ENCODE data around the gene ZNF469. TPM values are rescaled to one million over a fixed set of nuclear protein-coding genes. Genes with fewer than 3 reads are reported as not detected.

Gene ZNF469, protein sequence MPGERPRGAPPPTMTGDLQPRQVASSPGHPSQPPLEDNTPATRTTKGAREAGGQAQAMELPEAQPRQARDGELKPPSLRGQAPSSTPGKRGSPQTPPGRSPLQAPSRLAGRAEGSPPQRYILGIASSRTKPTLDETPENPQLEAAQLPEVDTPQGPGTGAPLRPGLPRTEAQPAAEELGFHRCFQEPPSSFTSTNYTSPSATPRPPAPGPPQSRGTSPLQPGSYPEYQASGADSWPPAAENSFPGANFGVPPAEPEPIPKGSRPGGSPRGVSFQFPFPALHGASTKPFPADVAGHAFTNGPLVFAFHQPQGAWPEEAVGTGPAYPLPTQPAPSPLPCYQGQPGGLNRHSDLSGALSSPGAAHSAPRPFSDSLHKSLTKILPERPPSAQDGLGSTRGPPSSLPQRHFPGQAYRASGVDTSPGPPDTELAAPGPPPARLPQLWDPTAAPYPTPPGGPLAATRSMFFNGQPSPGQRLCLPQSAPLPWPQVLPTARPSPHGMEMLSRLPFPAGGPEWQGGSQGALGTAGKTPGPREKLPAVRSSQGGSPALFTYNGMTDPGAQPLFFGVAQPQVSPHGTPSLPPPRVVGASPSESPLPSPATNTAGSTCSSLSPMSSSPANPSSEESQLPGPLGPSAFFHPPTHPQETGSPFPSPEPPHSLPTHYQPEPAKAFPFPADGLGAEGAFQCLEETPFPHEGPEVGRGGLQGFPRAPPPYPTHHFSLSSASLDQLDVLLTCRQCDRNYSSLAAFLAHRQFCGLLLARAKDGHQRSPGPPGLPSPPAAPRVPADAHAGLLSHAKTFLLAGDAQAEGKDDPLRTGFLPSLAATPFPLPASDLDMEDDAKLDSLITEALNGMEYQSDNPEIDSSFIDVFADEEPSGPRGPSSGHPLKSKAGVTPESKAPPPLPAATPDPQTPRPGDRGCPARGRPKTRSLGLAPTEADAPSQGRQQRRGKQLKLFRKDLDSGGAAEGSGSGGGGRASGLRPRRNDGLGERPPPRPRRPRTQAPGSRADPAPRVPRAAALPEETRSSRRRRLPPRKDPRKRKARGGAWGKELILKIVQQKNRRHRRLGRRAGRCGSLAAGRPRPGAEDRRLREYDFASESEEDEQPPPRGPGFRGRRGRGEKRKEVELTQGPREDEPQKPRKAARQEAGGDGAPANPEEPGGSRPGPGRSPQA (N-terminal part only)
- 14.2 TPM for polyA plus RNA-seq (2013, experiment 1 of 2; ENCODE audit: insufficient read length)
- 14.5 TPM for polyA plus RNA-seq (2013, experiment 2 of 2; ENCODE audit: insufficient read length)

- peak; percentile 35 for DNase-seq
Observed at GRCh38 chr16:88382491-88383400, at the start of gene ZNF469. ZNF469 (plus strand) TSS chr16:88382959; CDS start chr16:88427471, 44,512 bp downstream.

DNA sequence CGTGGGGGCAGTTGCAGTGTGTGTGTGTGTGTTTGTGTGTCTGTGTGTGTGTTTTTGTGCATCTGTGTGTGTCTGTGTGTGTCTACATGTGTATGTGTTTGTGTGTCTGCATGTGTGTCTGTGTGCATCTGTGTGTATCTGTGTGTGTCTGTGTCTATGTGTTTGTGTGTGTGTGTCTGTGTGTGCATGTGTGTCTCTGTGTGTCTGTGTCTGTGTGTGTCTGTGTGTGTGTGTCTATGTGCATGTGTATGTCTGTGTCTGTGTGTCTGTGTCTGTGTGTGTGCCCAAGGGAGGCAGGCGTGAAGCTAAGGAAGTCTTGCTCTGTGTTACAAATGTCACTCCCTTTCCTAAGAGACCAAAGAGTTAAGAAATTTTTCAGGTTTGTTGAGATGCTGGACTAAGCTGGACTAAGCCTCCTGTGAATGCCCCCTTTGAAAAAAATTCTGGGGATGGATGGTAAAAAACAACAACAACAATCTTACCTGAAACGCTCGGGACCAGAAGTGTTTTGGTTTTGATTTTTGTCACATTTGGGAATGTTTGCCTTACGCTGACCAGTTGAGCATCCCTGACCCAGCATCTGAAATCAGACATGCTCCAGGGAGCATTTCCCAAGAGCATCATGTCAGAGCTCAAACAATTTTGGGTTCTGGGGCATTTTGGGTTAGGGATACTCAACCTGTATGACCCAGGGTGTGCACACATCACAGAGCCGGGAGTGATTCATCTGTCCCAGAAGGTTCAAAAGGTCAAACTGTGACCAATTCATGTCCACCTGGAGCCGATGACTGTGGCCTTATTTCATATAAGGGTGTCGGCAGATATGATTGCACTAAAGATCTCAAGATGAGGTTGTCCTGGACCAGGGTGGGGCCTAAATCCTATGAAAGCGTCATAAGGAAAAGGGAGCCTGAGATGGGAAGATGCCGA, 48.6 kb upstream of the ZNF469 start:
- DNase-seq: no peak

DNA sequence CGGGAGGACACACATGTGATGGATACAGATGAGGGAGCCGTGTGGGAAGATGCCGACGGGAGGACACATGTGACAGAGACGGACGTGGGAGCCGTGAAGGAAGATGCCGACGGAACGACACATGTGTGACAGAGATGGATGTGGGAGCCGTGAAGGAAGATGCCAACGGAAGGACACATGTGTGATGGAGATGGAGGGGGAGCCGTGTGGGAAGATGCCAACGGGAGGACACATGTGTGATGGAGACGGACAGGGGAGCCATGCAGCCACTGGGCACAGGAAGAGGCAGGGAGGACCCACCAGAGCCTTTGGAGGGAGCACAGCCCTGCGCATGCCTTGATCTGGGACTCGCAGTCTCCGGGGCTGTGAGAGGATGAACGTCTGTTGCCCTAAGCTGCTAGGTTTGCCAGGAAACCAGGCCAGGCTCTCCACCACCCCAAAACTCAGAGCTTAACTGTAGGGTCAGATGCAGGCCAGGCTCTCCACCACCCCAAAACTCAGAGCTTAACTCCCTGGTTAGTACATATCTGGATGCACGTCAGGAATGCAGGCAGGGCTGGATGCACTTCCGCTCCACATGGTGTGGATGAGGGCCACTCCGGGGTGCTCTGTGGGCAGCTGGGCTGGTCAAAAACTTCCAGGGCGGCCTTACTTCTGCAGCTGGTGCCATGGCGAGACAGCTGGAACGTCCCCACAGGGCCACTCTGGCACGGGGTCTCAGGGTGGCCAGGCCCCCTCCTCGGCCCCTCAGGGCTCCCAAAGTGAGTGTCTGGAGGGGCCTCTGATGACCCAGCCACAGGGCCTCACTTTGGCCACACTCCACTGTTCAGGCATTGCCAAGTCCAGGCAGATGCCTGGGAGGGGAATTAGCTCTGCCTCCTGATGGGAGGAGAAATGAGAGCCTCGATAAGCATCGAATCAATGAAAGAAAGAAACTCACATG, 47.7 kb upstream of the ZNF469 start:
- DNase-seq: no peak

DNA sequence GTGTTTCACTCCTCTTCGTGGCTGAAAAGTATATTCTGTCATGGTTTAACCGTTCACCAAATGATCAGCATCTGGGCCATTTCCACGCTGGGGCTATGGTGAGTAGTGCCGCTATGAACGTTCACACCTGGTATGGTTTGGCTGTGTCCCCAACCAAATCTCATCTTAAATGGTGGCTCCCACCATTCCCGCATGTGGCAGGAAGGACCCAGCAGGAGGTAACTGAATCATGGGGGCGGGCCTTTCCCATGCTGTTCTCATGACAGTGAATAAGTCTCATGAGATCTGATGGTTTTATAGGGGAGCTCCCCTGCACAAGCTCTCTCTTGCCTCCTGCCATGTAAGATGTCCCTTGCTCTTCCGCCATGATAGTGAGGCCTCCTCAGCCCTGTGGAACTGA, 45.7 kb upstream of the ZNF469 start:
- no peak for DNase-seq

DNA sequence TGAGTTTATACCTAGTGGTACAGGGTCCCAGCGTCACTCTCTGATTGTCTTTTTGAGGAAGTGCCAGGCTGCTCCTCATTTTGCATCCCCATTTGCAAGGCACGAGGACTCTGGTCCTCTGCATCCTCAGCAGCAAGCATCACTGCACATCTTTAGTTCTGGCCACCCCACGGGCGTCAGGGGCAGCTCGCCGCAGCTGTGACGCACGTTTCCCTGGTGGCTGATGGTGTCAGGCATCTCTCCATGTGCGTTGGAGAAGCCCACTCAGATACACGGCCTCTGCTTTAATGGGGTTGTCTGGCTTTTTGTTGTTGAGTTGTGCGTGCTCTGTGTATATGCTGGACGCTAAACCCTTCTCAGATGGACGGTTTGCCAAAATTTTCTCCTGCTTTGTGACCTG, 45.2 kb upstream of the ZNF469 start:
- no peak for DNase-seq

GRCh38 chr16:88338111-88338510, 44.6 kb upstream of the ZNF469 start:
- DNase-seq: no peak

DNA sequence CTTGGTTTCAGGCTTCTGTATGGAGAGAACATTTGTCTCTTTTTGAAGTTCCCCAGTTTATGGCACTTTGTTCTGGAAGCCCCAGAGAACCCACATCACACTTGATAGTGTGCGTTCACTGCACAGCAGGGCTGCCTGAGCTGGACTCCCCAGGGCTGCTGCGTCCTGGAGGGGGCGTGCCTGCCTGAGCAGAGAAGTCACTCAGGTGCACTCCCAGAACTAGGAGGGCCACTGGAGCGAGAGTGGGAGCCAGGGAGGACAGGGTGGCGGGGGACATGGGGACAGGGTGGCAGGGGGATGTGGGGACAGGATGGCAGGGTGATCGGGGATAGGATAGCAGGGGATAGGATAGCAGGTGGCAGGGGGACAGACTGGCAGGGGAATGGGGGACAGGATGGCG, 43.9 kb upstream of the ZNF469 start:
- DNase-seq: no peak

GRCh38 chr16:88339930-88340754, 42.6 kb upstream of the ZNF469 start:
- DNase-seq: no peak

DNA sequence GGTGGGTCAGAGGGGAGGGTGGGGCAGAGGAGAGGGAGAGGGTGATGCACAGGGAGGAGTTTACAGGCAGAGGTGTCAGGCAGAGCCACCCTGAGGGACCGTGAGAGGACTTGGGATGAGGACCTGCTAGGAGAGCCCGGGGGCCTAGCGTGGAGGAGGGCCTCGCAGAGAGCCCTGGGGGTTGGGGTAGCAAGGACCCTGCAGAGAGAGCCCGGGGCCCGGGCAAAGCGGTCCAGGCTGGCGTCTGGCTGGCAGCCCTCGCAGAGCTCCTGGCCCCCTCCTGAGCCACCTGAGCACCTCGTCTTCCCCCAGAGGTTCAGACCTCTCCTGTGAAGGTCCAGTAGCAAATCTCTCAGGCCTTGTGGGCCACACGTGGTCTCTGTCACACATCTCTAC, 42.0 kb upstream of the ZNF469 start:
- DNase-seq: no peak

DNA sequence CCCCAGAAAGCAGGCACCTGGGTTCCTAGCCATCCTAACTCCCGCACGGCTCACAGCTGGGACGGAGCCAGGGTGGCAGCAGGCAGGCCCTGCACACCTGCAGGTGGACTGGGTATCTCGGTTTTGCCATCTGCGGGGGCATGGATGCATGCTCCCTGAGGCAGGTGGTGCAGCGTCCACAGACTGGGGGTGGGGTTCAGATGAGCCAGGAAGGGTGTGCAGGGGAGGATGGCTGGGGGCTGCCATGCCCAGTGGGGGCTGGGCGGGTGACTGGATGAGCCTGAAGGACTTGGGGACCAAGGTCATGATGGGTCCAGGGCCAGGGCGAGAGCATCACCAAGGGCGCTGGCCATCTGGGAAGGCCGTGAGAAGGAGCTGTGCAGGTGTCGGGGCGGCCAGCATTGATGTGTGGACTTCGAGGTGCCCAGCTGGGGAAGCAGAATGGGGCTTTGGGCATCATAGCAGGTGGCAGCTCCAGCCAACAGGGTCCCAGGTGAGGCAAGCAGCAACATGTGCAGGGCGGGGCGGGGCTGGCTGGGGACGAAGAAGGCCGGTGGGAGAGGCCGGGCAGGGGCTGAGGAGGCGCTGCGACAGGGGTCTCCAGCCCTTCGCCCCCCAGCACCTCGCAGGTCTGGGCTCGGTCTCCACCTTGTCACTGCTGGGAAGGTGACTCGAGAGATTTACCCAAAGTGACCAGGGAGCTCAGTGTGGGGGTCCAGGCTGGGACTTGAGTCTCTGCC, 41.0 kb upstream of the ZNF469 start:
- no peak for DNase-seq

DNA sequence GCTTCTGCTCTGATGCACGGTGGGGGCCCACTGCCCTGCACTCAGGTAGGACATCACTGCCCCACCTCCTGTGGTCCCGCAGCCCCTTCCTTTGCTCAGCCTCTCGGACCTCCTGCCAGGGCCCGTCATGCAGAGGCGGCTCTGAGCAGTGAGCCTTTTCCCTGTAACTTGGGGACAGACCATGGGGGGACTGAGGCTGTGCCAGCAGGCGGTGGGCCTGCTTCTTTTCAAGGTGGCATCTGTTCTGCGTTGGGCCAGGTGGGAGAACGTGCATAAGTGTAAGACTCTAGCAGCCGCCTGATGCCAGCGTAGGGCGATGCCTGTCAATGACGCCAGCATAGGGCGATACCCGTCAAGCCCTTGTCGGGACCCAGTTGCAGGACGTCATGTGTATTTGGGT, 40.3 kb upstream of the ZNF469 start:
- DNase-seq: no peak

GRCh38 chr16:88343271-88343791, 39.4 kb upstream of the ZNF469 start:
- no peak for DNase-seq

- DNase-seq: no peak
Observed at GRCh38 chr16:88344411-88345030, 38.2 kb upstream of the ZNF469 start.

GRCh38 chr16:88345031-88345720, 37.6 kb upstream of the ZNF469 start:
- no peak for DNase-seq

DNA sequence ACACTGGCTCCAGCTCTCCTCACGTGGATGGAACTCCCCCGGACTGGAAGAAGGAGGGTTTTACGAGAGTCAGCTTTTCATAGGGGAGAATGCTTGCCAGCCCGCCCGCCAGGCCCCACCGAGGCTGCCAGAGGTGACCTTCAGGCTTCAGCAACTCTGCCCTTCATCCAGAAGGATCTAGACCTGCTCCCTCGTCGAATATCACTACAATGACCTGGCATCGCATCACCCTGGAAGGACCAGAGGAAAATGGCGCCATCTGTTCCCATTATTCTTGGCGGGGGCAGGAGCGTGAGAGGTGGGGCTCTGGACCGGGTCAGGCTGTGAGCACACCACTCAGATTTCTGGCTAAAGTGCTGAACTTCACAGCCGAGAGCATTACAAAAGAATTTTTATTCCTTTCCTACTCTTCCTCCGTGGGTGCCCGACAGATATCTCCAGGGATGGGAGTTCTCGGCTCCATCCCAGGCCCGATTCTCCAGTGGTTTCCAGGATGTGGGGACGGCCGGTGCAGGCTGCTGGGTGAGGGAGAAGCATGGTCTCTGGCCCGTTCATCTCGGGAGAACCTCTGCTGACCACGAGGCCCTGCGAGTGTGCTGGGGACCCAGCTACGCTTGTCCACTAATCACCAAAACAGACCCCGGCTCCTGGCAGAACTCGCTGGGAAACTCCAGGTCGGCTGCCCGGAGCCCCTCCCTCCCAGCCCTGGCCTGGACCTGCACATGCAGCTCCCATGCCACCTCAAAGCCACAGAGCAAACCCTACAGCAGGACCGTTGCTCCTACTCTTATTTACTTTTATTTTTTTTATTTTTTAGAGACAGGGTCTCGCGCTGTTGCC, 36.8 kb upstream of the ZNF469 start:
- DNase-seq: no peak
